CD4-positive, alpha-beta T cell (primary cell): ENCODE measurements around the gene PNMA6E. TPM values are rescaled to one million over a fixed set of nuclear protein-coding genes. Genes with fewer than 3 reads are reported as not detected.

Experiments used
- ATAC-seq: fragments of 200-7000 bp; cut with Tn5 transposase; one replicate; pipeline ENCODE4 v1.10.0; 2022; ENCODE audit warnings: mild to moderate bottlenecking; ENCODE audit not compliant: poor library complexity
- CTCF ChIA-PET: fragments of 350-600 bp; sonication (Branson Sonifier 250); formaldehyde crosslinking; loops from one replicate; lab custom pipeline; 2021; ENCODE audit warnings: antibody characterized with exemption, inconsistent platforms; lab: Charles Lee
- POLR2A ChIA-PET: fragments of 350-600 bp; sonication (Branson Sonifier 250); formaldehyde crosslinking; loops from one replicate; lab custom pipeline; 2021; ENCODE audit warnings: antibody characterized with exemption, inconsistent platforms; lab: Charles Lee
- DNase-seq, 14 experiments: peaks; one replicate each; pipeline ENCODE4 v3.0.0-alpha.2; 2013 to 2020; ENCODE audit warnings: mixed read lengths in 2 of 14
- H3K27ac ChIP-seq, 2 donors: one replicate each; pipeline versions ENCODE4 v1.5.1 to v1.7.0; 2013; ENCODE audit warnings: low read length in 2 of 2, low read depth in 1 of 2, mild to moderate bottlenecking in 1 of 2
- H3K27me3 ChIP-seq, 2 experiments: 1 replicate in 1 of 2; 2 replicates in 1 of 2; pipeline versions ENCODE4 v1.6.1 to v1.7.0; 2013; ENCODE audit warnings: low read length in 2 of 2, control low read depth in 1 of 2, mild to moderate bottlenecking in 1 of 2, moderate library complexity in 1 of 2; ENCODE audit not compliant: insufficient read depth in 2 of 2, control insufficient read depth in 1 of 2
- H3K36me3 ChIP-seq: one replicate; pipeline ENCODE4 v1.6.1; 2013; ENCODE audit warnings: low read length, control low read depth; ENCODE audit not compliant: insufficient read depth
- H3K4me1 ChIP-seq: one replicate; pipeline ENCODE4 v1.6.1; 2013; ENCODE audit warnings: low read length, control low read depth; ENCODE audit not compliant: insufficient read depth
- H3K4me3 ChIP-seq: one replicate; pipeline ENCODE4 v1.5.1; 2013; ENCODE audit warnings: mild to moderate bottlenecking, low read length, moderate library complexity
- H3K9me3 ChIP-seq, 2 experiments: 1 replicate in 1 of 2; 2 replicates in 1 of 2; pipeline versions ENCODE4 v1.6.1 to v1.7.0; 2013; ENCODE audit warnings: low read length in 2 of 2, mild to moderate bottlenecking in 2 of 2, control low read depth in 1 of 2, moderate library complexity in 1 of 2; ENCODE audit not compliant: control insufficient read depth in 1 of 2, insufficient read depth in 1 of 2
- H3K27ac Mint-ChIP-seq: one replicate; pipeline ENCODE4 v1.8.0; 2020; ENCODE audit warnings: mixed read lengths
- H3K27me3 Mint-ChIP-seq: one replicate; pipeline ENCODE4 v1.8.0; 2021; ENCODE audit warnings: mixed read lengths
- H3K36me3 Mint-ChIP-seq: one replicate; pipeline ENCODE4 v1.8.0; 2021; ENCODE audit warnings: low read depth, mixed read lengths
- H3K4me1 Mint-ChIP-seq: one replicate; pipeline ENCODE4 v1.8.0; 2021; ENCODE audit warnings: low read depth, mixed read lengths
- H3K4me3 Mint-ChIP-seq: one replicate; pipeline ENCODE4 v1.8.0; 2020; ENCODE audit warnings: mild to moderate bottlenecking, mixed read lengths
- H3K9me3 Mint-ChIP-seq: one replicate; pipeline ENCODE4 v1.8.0; 2020; ENCODE audit warnings: mixed read lengths
- CTCF ChIP-seq: fragments of 200-600 bp; IDR thresholded peaks from one replicate; pipeline ENCODE4 v1.8.0; 2022; ENCODE audit warnings: antibody characterized with exemption, mild to moderate bottlenecking
- intact Hi-C, 2 experiments: fragments of 100-400 bp; cut with DNase I in 1 of 2; cut with micrococcal nuclease in 1 of 2; formaldehyde crosslinking; loops; one replicate each; pipeline versions ENCODE4 v1.15.1 to v1.9.0; 2023 to 2025; cut with DNase I, micrococcal nuclease
- total RNA-seq, 174 experiments: library from RNA in 2 of 174; stranded (reverse) in 2 of 174; gene quantifications; one replicate each; pipeline ENCODE4 v1.2.3 and lab custom pipeline; 2021 to 2026

PNMA6E gene
- total RNA-seq, 2 experiments from 2014 or later = not detected

GRCh38 chrX:153445106-153445855 lies 44.1 kb upstream of the PNMA6E start:
- H3K36me3 ChIP-seq = peaks cover 2% of the 10 kb centered on the region
- no peak overlapping the region for H3K27ac ChIP-seq
- no peaks in the 10 kb centered on the region for H3K9me3 ChIP-seq
- no peaks in the 10 kb centered on the region for H3K9me3 Mint-ChIP-seq
- no peaks in the 10 kb centered on the region for H3K36me3 Mint-ChIP-seq
- no peak overlapping the region for H3K4me3 ChIP-seq
- no peak overlapping the region for H3K4me3 Mint-ChIP-seq
- DNase-seq (no peak), ATAC-seq (no peak)
- no peaks in the 10 kb centered on the region for H3K27me3 Mint-ChIP-seq
- no peak for TF ChIP-seq CTCF
- H3K27me3 ChIP-seq = no peaks in the 10 kb centered on the region
- intact Hi-C loops = no loop called here
- no peaks in the 10 kb centered on the region for H3K4me1 ChIP-seq
- CTCF ChIA-PET = no interaction called here
- no peak overlapping the region for H3K27ac Mint-ChIP-seq
- POLR2A ChIA-PET = no interaction called here
- no peaks in the 10 kb centered on the region for H3K4me1 Mint-ChIP-seq

- Mint-ChIP-seq H3K4me1 (no peaks in the 10 kb centered on the region), H3K9me3 (no peaks in the 10 kb centered on the region), H3K27ac (no peak overlapping the region), H3K27me3 (no peaks in the 10 kb centered on the region), H3K36me3 (no peaks in the 10 kb centered on the region), H3K4me3 (no peak overlapping the region)
- H3K36me3 ChIP-seq = peaks cover 2% of the 10 kb centered on the region
- no peak for DNase-seq
- no peak for TF ChIP-seq CTCF
- H3K27ac ChIP-seq = no peak overlapping the region
- no peaks in the 10 kb centered on the region for H3K4me1 ChIP-seq
- no peak for ATAC-seq
- intact Hi-C loops = no loop called here
- POLR2A ChIA-PET = no interaction called here
- H3K27me3 ChIP-seq = no peaks in the 10 kb centered on the region
- no peak overlapping the region for H3K4me3 ChIP-seq
- no peaks in the 10 kb centered on the region for H3K9me3 ChIP-seq
- CTCF ChIA-PET = no interaction called here
Observed at GRCh38 chrX:153444333-153445011, 43.3 kb upstream of the PNMA6E start.

- intact Hi-C loops = no loop called here
- ChIA-PET POLR2A (no interaction called here), CTCF (no interaction called here)
- H3K27me3 ChIP-seq = no peaks in the 10 kb centered on the region
- no peaks in the 10 kb centered on the region for H3K9me3 ChIP-seq
- H3K4me3 ChIP-seq = no peak overlapping the region
- Mint-ChIP-seq H3K36me3 (no peaks in the 10 kb centered on the region), H3K27me3 (peaks cover 1% of the 10 kb centered on the region), H3K27ac (no peak overlapping the region), H3K4me3 (no peak overlapping the region), H3K9me3 (no peaks in the 10 kb centered on the region), H3K4me1 (no peaks in the 10 kb centered on the region)
- ATAC-seq (no peak), DNase-seq (no peak)
- H3K36me3 ChIP-seq = no peaks in the 10 kb centered on the region
- no peak overlapping the region for H3K27ac ChIP-seq
- TF ChIP-seq CTCF = no peak
- H3K4me1 ChIP-seq = no peaks in the 10 kb centered on the region
Observed at GRCh38 chrX:153443476-153444332, 42.6 kb upstream of the PNMA6E start.
